ENCODE results near the gene CCDC40. TPM values are rescaled to one million over a fixed set of nuclear protein-coding genes. Genes with fewer than 3 reads are reported as not detected.

CCDC40 gene
- total and polyA plus RNA-seq, 9 donors: 3.2 to 7.1 (median 4.4) TPM

DNA sequence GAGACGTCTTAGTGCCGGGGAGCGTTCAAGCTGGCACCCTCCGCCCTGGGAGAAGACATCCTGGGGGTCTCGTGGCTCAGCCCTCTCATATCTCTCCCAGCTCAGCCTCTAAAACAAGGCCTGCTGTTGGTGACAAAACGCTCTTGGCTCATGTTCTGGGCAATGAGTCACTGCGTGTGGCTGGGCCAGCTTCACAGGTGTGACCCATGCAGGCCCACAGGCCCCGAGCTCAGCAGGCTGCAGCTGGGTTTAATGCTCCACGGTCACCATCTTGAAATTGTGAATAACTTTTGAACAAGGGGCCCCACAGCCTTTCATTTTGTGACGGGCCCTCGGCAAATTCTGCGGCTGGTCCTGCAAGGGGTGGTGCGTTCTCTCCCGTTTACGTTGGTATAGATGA is 87.3 kb downstream of the CCDC40 start:
- peak; percentile 46 for DNase-seq
- Histone ChIP-seq H3K36me3 (ENCODE audit: control insufficient read depth, insufficient read depth, low read length) (no peaks in the 10 kb centered on the region), H3K4me3 (ENCODE audit: low read length) (no peak overlapping the region), H3K9me3 (replicated peaks; ENCODE audit: control insufficient read depth, low read depth, low read length) (no peaks in the 10 kb centered on the region), H3K27ac (ENCODE audit: low read length) (no peak overlapping the region), H3K4me1 (ENCODE audit: control insufficient read depth, insufficient read depth, low read length) (peaks cover 11% of the 10 kb centered on the region), H3K27me3 (ENCODE audit: control insufficient read depth, insufficient read depth, low read length) (no peaks in the 10 kb centered on the region)
- 55% methylated on average over 14 of the region's 15 CpGs for WGBS (ENCODE audit: insufficient coverage)

DNA sequence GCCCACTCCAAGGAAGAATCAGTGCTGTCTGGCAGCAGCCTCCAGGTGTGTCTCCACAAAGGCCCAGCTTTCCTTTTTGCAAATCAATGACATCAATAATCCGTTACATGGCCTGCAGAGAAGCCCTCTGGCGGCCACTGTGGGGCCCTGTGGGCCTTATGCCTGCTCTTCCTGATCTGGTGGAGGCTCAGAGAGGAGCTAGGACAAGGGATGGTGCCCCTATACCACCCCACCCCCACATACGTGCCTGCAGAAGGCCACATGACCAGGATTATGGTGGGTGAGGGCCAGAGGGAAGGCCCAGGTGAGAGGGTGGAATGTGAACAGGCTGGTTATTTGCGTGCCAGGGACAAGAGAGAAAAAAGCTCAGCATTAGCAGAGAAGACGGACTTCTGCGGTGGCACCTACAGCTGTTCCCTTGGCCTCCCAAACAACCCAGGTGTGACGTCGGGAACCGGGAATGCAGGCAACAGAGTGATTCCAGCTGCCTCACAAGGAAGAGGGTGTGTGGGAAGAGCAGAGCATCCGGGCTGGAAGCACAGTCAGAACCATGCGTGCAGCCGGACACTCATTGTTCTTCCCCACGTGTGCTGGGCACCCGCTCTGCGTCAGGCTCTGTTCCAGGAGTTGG is 88.0 kb downstream of the CCDC40 start:
- 64% methylated on average over 12 of the region's 15 CpGs for WGBS (ENCODE audit: insufficient coverage)
- Histone ChIP-seq H3K36me3 (ENCODE audit: control insufficient read depth, insufficient read depth, low read length) (no peaks in the 10 kb centered on the region), H3K27me3 (ENCODE audit: control insufficient read depth, insufficient read depth, low read length) (no peaks in the 10 kb centered on the region), H3K4me3 (ENCODE audit: low read length) (no peak overlapping the region), H3K9me3 (replicated peaks; ENCODE audit: control insufficient read depth, low read depth, low read length) (no peaks in the 10 kb centered on the region), H3K4me1 (ENCODE audit: control insufficient read depth, insufficient read depth, low read length) (peaks cover 11% of the 10 kb centered on the region), H3K27ac (ENCODE audit: low read length) (no peak overlapping the region)
- DNase-seq: no peak

DNA sequence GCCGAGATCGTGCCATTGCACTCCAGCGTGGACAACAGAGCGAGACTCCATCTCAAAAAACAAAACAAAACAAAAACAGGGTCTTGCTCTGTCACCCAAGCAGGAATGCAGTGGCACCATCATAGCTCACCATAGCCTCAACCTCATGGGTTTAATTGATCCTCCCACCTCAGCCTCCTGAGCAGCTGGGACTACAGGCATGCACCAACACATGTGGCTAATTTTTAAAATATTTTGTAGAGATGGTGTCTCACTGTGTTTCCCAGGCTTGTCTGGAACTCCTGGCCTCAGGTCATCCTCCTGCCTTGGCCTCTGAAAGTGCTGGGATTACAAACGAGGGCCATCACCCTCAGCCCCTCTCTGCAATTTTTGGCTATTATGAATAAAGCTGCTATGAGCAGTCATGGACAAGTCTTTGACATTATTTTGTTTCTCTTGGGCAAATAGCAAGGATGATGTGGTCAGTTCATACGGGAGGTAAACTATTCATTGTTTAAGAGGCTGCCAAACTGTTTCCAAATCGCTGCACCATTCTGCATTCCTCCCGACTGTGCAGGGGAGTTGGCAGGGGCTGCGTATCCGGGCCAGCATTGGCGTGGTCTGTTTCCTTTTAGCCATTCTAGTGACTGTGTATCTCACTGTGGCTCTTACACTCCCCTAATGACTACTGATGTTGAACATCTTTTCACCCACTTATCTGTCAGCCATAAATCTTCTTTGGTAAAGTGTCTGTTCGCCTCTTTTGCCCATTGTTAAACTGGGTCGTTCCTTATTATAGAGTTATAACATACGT is 89.4 kb downstream of the CCDC40 start:
- Histone ChIP-seq H3K4me3 (ENCODE audit: low read length) (no peak overlapping the region), H3K27me3 (ENCODE audit: control insufficient read depth, insufficient read depth, low read length) (no peaks in the 10 kb centered on the region), H3K9me3 (replicated peaks; ENCODE audit: control insufficient read depth, low read depth, low read length) (no peaks in the 10 kb centered on the region), H3K27ac (ENCODE audit: low read length) (no peak overlapping the region), H3K36me3 (ENCODE audit: control insufficient read depth, insufficient read depth, low read length) (no peaks in the 10 kb centered on the region), H3K4me1 (ENCODE audit: control insufficient read depth, insufficient read depth, low read length) (peaks cover 11% of the 10 kb centered on the region)
- DNase-seq: no peak
- WGBS (ENCODE audit: insufficient coverage): 44% methylated on average over 8 of the region's 14 CpGs

- Histone ChIP-seq H3K36me3 (ENCODE audit: control insufficient read depth, insufficient read depth, low read length) (no peaks in the 10 kb centered on the region), H3K27ac (ENCODE audit: low read length) (no peak overlapping the region), H3K27me3 (ENCODE audit: control insufficient read depth, insufficient read depth, low read length) (no peaks in the 10 kb centered on the region), H3K4me3 (ENCODE audit: low read length) (no peak overlapping the region), H3K4me1 (ENCODE audit: control insufficient read depth, insufficient read depth, low read length) (peaks cover 11% of the 10 kb centered on the region), H3K9me3 (replicated peaks; ENCODE audit: control insufficient read depth, low read depth, low read length) (no peaks in the 10 kb centered on the region)
- DNase-seq: no peak
- 77% methylated on average over 3 of the region's 3 CpGs for WGBS (ENCODE audit: insufficient coverage)
These were observed 89.9 kb downstream of the CCDC40 start for GRCh38 chr17:80126449-80126715.

- Histone ChIP-seq H3K9me3 (replicated peaks; ENCODE audit: control insufficient read depth, low read depth, low read length) (no peaks in the 10 kb centered on the region), H3K4me1 (ENCODE audit: control insufficient read depth, insufficient read depth, low read length) (peaks cover 6% of the 10 kb centered on the region), H3K36me3 (ENCODE audit: control insufficient read depth, insufficient read depth, low read length) (peaks cover 15% of the 10 kb centered on the region), H3K27ac (ENCODE audit: low read length) (no peak overlapping the region), H3K27me3 (ENCODE audit: control insufficient read depth, insufficient read depth, low read length) (no peaks in the 10 kb centered on the region), H3K4me3 (ENCODE audit: low read length) (no peak overlapping the region)
- whole genome bisulfite sequencing (ENCODE audit: insufficient coverage): 12% methylated on average over 3 of the region's 4 CpGs
- no peak for DNase-seq
These were observed 92.6 kb downstream of the CCDC40 start for GRCh38 chr17:80129006-80129565.

DNA sequence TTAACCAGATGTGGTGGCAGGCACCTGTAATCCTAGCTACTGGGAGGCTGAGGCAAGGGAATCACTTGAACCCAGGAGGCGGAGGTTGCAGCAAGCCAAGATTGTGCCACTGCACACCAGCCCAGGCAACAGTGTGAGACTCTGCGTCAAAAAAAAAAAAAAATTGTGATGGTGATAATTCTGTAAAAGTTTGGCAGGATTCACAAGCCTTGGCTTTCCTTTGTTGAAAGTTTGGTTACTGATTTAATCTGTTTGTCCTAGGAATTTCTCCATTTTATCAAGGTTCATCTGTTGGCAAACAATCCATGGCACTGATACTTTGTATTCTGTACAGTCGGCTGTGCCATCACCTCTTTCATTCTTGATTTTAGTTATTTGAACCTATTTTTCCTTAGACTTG is 94.5 kb downstream of the CCDC40 start:
- WGBS (ENCODE audit: insufficient coverage): 91% methylated on average over 1 of the region's 3 CpGs
- no peaks in the 10 kb centered on the region for H3K27me3 ChIP-seq (ENCODE audit: control insufficient read depth, insufficient read depth, low read length)
- no peak for DNase-seq

DNA sequence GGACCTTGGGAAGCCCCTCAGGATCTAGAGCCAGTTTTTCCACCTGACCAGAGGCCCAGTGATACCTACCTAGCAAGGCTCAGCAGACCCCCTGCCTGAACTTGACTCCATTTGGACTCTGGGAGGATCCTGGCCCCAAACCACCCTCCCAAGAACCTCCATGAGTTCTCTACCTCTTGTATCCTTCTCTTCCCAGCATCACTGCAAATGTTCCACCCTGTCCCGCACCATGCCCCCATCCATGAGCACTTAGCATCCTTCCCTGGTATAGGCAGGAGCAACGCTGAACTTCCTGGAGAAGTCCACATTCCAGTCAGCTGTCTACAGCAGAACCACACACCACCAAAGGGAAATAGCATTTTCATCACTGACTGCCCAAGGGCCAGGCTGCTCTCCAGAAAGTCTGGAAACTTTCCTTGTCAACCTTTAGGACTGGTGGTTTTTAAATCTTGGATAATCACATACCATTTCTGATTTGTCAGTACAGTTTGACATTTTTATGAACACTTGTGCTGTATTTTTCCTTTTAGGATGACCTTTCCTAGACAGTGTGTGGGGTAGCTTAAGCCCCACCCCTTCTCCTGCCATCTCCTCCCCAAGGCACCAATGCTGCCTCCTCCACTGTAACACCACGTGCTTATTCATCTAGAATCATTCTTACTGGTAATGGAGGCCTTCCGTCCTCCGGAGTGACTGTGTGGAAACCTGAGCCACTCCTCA is 96.6 kb downstream of the CCDC40 start:
- peaks cover 54% of the 10 kb centered on the region for H3K36me3 ChIP-seq (ENCODE audit: control insufficient read depth, insufficient read depth, low read length)

More for the DNA sequence above, 94.5 kb downstream of the CCDC40 start:
- no peaks in the 10 kb centered on the region for H3K9me3 ChIP-seq (replicated peaks; ENCODE audit: control insufficient read depth, low read depth, low read length)
- no peaks in the 10 kb centered on the region for H3K4me1 ChIP-seq (ENCODE audit: control insufficient read depth, insufficient read depth, low read length)
- peaks cover 33% of the 10 kb centered on the region for H3K36me3 ChIP-seq (ENCODE audit: control insufficient read depth, insufficient read depth, low read length)
- no peak overlapping the region for H3K4me3 ChIP-seq (ENCODE audit: low read length)
- no peak overlapping the region for H3K27ac ChIP-seq (ENCODE audit: low read length)

GRCh38 chr17:80133626-80133970 is 97.2 kb downstream of the CCDC40 start:
- no peaks in the 10 kb centered on the region for H3K27me3 ChIP-seq (ENCODE audit: control insufficient read depth, insufficient read depth, low read length)
- peaks cover 59% of the 10 kb centered on the region for H3K36me3 ChIP-seq (ENCODE audit: control insufficient read depth, insufficient read depth, low read length)
- no peak overlapping the region for H3K27ac ChIP-seq (ENCODE audit: low read length)
- H3K4me3 ChIP-seq (ENCODE audit: low read length): no peak overlapping the region
- no peak for DNase-seq
- no peaks in the 10 kb centered on the region for H3K4me1 ChIP-seq (ENCODE audit: control insufficient read depth, insufficient read depth, low read length)
- 96% methylated on average over 6 of the region's 6 CpGs for WGBS (ENCODE audit: insufficient coverage)
- H3K9me3 ChIP-seq (replicated peaks; ENCODE audit: control insufficient read depth, low read depth, low read length): no peaks in the 10 kb centered on the region

More for the DNA sequence above, 96.6 kb downstream of the CCDC40 start:
- no peak overlapping the region for H3K27ac ChIP-seq (ENCODE audit: low read length)
- H3K4me3 ChIP-seq (ENCODE audit: low read length): no peak overlapping the region
- no peaks in the 10 kb centered on the region for H3K9me3 ChIP-seq (replicated peaks; ENCODE audit: control insufficient read depth, low read depth, low read length)
- DNase-seq: no peak
- WGBS (ENCODE audit: insufficient coverage): 88% methylated on average over 4 of the region's 5 CpGs
- H3K27me3 ChIP-seq (ENCODE audit: control insufficient read depth, insufficient read depth, low read length): no peaks in the 10 kb centered on the region
- no peaks in the 10 kb centered on the region for H3K4me1 ChIP-seq (ENCODE audit: control insufficient read depth, insufficient read depth, low read length)

GRCh38 chr17:80137131-80137530 is 100.7 kb downstream of the CCDC40 start:
- WGBS (ENCODE audit: insufficient coverage): 96% methylated on average over 6 of the region's 9 CpGs
- Histone ChIP-seq H3K9me3 (replicated peaks; ENCODE audit: control insufficient read depth, low read depth, low read length) (no peaks in the 10 kb centered on the region), H3K27me3 (ENCODE audit: control insufficient read depth, insufficient read depth, low read length) (no peaks in the 10 kb centered on the region), H3K27ac (ENCODE audit: low read length) (no peak overlapping the region), H3K4me3 (ENCODE audit: low read length) (no peak overlapping the region), H3K4me1 (ENCODE audit: control insufficient read depth, insufficient read depth, low read length) (no peaks in the 10 kb centered on the region), H3K36me3 (ENCODE audit: control insufficient read depth, insufficient read depth, low read length) (peaks cover 89% of the 10 kb centered on the region)
- no peak for DNase-seq

DNA sequence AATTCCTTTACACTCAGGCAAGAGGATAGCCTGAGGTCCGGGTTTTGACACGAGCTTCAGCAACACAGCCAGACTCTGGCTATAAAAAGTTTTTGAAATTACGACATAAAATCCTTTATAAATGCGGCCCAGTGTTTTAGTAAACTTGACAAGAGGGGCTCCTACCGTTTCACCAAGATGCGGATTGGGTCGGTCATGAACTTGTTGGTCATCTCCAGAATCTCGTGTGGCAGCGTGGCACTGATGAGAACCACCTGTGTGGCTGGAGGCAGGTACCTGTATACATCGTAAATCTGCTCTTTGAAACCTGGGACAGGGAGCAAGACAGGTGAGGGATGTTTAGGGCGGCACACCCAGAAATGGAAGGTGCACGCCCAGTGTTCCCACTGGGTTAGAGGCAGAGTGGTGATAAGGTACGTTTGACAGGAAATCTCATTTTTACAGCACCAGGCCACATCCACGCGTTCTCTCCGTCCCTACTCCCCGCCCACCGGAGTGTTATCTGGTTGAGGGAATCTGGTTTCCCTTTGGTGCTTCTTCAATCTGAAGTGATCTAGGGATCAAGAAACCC is 102.5 kb downstream of the CCDC40 start:
- DNase-seq: no peak
- Histone ChIP-seq H3K27ac (ENCODE audit: low read length) (no peak overlapping the region), H3K4me3 (ENCODE audit: low read length) (no peak overlapping the region), H3K36me3 (ENCODE audit: control insufficient read depth, insufficient read depth, low read length) (peaks cover 92% of the 10 kb centered on the region), H3K9me3 (replicated peaks; ENCODE audit: control insufficient read depth, low read depth, low read length) (no peaks in the 10 kb centered on the region), H3K4me1 (ENCODE audit: control insufficient read depth, insufficient read depth, low read length) (no peaks in the 10 kb centered on the region), H3K27me3 (ENCODE audit: control insufficient read depth, insufficient read depth, low read length) (no peaks in the 10 kb centered on the region)
- WGBS (ENCODE audit: insufficient coverage): 91% methylated on average over 11 of the region's 18 CpGs
